Rectal smooth muscle tissue (tissue), 1 donor: ENCODE measurements around the gene CINP.

Experiments
- H3K27ac ChIP-seq: one replicate; pipeline ENCODE4 v1.7.0; 2013; ENCODE audit warnings: low read depth, low read length, inconsistent platforms
- H3K27me3 ChIP-seq: one replicate; pipeline ENCODE4 v1.7.0; 2013; ENCODE audit warnings: low read length; ENCODE audit not compliant: control insufficient read depth, insufficient read depth
- H3K36me3 ChIP-seq: one replicate; pipeline ENCODE4 v1.7.0; 2013; ENCODE audit warnings: low read length; ENCODE audit not compliant: control insufficient read depth, insufficient read depth
- H3K4me1 ChIP-seq: one replicate; pipeline ENCODE4 v1.7.0; 2013; ENCODE audit warnings: low read length; ENCODE audit not compliant: control insufficient read depth, insufficient read depth
- H3K4me3 ChIP-seq: one replicate; pipeline ENCODE4 v1.7.0; 2013; ENCODE audit warnings: low read length
- H3K9ac ChIP-seq: one replicate; pipeline ENCODE4 v1.7.0; 2013; ENCODE audit warnings: low read length

Gene CINP

DNA sequence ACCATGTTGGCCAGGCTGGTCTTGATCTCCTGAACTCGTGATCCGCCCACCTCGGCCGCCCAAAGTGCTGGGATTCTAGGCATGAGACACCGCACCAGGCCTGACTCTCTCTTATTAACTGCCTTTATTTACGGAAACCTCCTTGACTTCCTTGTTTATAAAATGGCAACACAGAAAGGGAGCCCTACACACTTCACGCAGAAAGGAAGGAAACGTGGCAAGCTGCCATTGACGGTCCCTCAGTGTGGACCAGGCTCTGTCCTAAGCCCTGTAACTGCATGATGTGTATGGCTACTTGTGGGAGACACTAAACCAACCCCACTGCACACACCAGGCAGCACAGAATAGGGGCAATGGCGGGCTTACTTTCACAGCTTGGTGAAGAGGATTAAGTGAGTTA, 11.7 kb downstream of the CINP start:
- Histone ChIP-seq H3K4me1 (no peaks in the 10 kb centered on the region), H3K9ac (no peak overlapping the region), H3K4me3 (no peak overlapping the region), H3K36me3 (peaks cover 24% of the 10 kb centered on the region), H3K27me3 (no peaks in the 10 kb centered on the region), H3K27ac (no peak overlapping the region)

DNA sequence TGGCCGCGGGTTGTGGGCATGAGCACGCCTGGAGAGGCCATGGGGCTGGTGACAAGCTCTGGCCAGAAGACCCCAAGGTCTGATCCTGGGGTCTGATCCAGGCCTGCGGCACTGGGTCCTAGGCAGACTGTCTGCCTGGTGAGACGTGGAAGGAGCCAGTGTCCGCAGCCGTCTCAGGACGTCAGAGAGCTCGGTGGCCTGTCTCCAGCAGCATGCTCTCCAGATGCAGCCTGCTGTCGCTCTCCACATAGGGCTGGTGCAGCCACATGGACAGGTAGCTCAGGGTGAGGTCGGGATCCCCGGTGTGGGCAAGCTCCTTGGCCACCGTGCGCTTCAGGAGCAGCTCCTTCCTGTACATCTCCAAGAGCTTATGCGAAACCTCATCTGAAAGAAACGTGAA, 14.3 kb downstream of the CINP start:
- Histone ChIP-seq H3K27ac (no peak overlapping the region), H3K27me3 (no peaks in the 10 kb centered on the region), H3K36me3 (peaks cover 26% of the 10 kb centered on the region), H3K9ac (no peak overlapping the region), H3K4me1 (no peaks in the 10 kb centered on the region), H3K4me3 (no peak overlapping the region)

DNA sequence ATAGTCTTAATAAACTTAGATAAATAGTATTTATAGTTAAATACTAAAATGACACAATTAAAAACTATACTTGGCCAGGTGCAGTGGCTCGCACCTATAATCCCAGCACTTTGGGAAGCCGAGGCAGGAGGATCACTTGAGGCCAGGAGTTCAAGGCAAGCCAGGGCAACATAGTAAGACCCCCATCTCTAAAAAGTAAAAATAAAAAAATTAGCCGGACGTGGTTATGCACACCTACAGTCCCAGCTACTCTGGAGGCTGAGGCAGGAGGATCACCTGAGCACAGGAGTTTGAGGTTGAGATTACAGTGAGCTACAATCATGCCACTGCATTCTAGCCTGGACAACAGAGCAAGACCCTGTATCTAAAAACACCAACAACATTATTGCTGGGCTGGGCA, 16.0 kb downstream of the CINP start:
- H3K9ac ChIP-seq = no peak overlapping the region
- no peaks in the 10 kb centered on the region for H3K27me3 ChIP-seq
- no peaks in the 10 kb centered on the region for H3K4me1 ChIP-seq
- H3K36me3 ChIP-seq = peaks cover 24% of the 10 kb centered on the region
- no peak overlapping the region for H3K4me3 ChIP-seq
- H3K27ac ChIP-seq = no peak overlapping the region

DNA sequence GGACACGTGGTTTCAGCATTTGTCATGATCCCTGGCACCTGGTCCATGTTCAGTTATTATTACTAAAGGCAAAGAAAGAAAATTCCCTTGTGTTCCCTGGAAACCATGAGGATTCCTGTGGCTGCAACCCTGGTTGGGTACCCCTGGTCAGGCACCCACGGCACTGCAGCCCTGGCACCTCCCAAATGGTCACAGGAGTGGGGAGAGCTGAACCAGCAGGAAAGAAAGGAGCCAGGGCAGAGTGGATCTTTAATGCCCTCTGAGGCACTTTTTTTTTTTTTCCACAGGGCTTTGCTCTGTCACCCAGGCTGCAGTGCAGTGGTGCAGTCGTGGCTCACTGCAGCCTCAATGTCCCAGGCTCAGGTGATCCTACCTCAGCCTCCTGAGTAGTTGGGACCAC, 17.5 kb downstream of the CINP start:
- Histone ChIP-seq H3K36me3 (peaks cover 30% of the 10 kb centered on the region), H3K27ac (no peak overlapping the region)

DNA sequence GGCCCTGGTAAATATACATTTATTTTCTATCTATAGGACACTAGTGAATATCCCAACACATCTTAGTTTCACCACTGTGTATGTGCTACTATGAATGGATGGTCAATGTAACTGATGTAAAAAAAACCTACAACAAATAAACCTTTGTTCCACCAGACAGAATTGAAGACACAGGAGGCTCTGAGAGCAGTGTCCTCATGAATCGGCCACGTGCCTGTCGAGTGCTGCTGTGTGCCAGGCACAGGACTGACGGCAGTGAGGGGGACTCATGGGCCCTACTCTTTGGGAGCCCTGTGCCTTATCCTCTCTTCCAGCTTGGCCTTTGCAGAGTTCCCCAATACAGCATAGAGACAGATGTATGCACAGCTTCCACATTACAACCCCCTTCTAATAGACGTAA, 18.2 kb downstream of the CINP start:
- Histone ChIP-seq H3K27me3 (no peaks in the 10 kb centered on the region), H3K4me3 (no peak overlapping the region), H3K36me3 (peaks cover 30% of the 10 kb centered on the region), H3K27ac (no peak overlapping the region), H3K9ac (no peak overlapping the region), H3K4me1 (no peaks in the 10 kb centered on the region)

More for the DNA sequence above, 17.5 kb downstream of the CINP start:
- no peak overlapping the region for H3K9ac ChIP-seq
- no peaks in the 10 kb centered on the region for H3K4me1 ChIP-seq
- H3K27me3 ChIP-seq = no peaks in the 10 kb centered on the region
- no peak overlapping the region for H3K4me3 ChIP-seq

DNA sequence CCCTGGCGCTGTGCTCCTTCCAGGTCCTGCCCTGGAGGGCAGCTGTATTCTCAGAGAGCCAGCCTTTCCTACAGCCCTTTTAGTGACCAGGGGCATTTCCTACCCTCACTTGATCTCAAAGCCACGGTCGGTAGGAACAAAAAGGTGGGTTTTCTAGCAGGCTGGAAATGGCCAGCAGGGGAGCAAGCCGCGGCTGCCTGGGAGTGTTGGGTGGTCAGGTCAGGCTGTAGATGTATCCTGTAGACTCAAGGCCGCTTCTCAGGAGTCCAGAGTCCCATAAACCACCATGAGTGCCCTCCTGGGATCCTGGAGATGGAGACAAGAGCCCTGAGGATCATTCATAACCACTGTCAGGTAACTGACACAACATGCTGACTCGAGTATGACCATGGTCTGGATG, 18.6 kb downstream of the CINP start:
- no peak overlapping the region for H3K27ac ChIP-seq
- no peaks in the 10 kb centered on the region for H3K4me1 ChIP-seq
- H3K4me3 ChIP-seq = no peak overlapping the region
- H3K27me3 ChIP-seq = no peaks in the 10 kb centered on the region
- H3K9ac ChIP-seq = no peak overlapping the region
- H3K36me3 ChIP-seq = peaks cover 31% of the 10 kb centered on the region

DNA sequence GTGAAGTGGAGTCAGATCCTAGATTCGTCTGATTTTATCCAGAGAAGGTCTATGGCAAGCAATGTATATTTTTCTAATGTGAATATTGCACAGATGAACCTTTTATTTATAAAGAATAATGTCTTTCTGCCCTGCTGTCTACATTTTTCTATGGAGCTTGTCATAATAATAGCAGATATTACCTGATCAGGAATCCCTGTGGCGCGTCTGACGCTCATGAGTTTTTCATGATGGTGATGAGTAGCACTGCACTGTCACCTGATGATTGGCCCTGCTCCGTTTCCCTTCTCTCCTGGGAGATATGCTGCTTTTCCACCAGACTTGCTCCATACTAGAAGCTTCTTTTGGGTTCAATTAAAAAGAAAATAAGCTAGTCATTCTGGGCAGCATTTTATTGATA, 20.5 kb downstream of the CINP start:
- Histone ChIP-seq H3K36me3 (peaks cover 30% of the 10 kb centered on the region), H3K4me1 (no peaks in the 10 kb centered on the region), H3K27ac (no peak overlapping the region), H3K4me3 (no peak overlapping the region), H3K9ac (no peak overlapping the region), H3K27me3 (no peaks in the 10 kb centered on the region)

DNA sequence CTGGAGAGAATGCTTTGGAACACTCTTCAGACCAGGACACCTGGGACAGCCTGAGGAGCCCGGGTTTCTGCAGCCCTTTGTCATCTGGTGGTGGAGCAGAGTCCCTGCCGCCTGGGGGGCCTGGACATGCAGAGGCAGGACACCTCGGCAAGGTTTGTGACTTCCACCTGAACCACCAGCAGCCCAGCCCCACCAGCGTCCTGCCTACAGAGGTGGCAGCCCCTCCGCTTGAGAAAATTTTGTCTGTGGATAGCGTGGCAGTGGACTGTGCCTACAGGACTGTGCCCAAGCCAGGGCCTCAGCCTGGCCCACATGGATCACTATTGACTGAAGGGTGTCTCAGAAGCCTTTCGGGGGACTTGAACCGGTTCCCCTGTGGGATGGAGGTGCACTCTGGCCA, 21.1 kb downstream of the CINP start:
- no peak overlapping the region for H3K9ac ChIP-seq
- no peak overlapping the region for H3K27ac ChIP-seq
- no peaks in the 10 kb centered on the region for H3K27me3 ChIP-seq
- no peaks in the 10 kb centered on the region for H3K4me1 ChIP-seq
- peaks cover 31% of the 10 kb centered on the region for H3K36me3 ChIP-seq
- H3K4me3 ChIP-seq = no peak overlapping the region

DNA sequence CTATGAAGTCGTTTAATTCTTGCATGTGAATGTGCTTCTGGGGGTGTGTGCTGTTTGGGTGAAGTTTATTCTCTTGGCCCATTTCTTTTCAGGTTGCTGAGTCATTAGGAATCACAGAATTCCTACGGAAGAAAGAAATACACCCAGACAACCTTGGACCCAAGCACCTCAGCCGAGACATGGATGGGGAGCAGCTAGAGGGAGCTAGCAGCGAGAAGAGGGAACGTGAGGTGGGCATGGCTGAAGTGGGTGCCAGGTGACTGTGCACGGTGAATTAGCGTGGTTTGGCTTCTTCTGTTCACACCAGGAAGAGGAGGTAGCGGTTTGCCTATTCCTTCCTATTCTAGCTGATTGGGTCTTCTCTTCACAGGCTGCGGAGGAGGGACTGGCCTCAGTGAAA, 24.0 kb downstream of the CINP start:
- no peaks in the 10 kb centered on the region for H3K4me1 ChIP-seq
- H3K27ac ChIP-seq = no peak overlapping the region
- H3K27me3 ChIP-seq = no peaks in the 10 kb centered on the region
- no peak overlapping the region for H3K9ac ChIP-seq
- H3K36me3 ChIP-seq = peaks cover 30% of the 10 kb centered on the region
- no peak overlapping the region for H3K4me3 ChIP-seq

DNA sequence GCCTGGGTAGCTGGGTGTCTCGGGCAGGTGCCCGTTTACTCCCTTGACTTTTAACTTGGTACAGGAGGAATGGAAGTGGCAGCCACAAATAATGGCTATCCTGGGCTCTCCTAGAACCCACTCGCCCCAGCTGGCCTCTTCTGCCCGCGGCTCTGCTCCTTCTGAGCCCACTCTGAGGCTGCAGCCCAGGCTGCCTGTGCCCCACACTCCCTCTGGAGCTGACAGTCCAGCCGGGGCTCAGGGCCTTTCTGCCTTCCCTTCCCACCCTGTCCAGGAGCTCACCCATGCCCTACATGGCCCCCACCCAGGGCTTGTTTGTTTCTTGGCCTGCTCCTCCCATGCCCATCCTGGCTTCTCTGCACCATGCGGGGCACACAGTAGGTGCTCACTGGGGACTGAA, 27.5 kb downstream of the CINP start:
- Histone ChIP-seq H3K4me3 (no peak overlapping the region), H3K9ac (no peak overlapping the region), H3K27me3 (no peaks in the 10 kb centered on the region), H3K36me3 (peaks cover 16% of the 10 kb centered on the region), H3K4me1 (no peaks in the 10 kb centered on the region), H3K27ac (no peak overlapping the region)

DNA sequence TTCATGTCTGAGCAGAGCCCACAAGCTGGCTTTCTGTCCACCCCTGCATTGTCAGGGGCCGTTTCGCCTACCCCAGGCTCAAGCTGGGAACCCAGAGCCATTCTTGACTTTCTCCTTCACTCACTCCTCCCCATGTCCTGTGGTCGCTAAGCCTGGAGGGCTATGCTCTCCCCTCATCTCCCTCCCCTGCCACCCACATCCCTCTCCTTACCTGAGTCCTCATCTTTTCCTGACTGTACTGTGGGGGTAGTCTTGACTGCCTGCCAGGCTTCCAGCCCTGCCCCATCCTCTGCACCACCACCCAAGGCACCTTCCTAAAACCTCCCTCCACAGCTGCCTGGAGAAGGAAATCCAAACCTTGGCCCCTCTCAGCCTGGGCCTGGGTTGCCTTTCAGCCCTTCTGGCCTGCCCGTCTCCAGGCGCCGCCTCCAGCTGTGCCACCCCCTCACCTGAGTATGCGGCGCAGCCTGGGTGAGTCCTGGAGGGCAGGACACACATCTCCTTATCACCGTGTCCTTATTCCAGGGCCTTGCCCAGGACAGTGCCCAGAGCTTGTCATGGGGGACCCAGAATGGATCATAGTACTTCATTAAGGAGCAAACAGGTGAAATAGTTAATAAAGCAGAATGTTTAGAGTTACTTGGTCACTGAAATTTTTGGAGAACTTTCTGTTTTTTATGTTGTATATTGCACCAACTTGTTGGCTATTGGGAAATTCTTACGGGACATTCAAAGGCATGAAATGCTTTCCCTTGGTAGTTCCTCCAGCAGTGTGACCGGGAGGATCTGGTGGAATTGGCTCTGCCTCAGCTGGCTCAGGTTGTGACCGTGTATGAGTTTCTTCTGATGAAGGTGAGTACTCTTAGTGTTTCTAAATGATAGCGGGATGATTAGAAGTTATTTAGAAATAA, 28.6 kb downstream of the CINP start:
- H3K4me1 ChIP-seq = no peaks in the 10 kb centered on the region
- H3K27ac ChIP-seq = no peak overlapping the region
- no peak overlapping the region for H3K4me3 ChIP-seq
- no peak overlapping the region for H3K9ac ChIP-seq
- H3K27me3 ChIP-seq = no peaks in the 10 kb centered on the region
- peaks cover 15% of the 10 kb centered on the region for H3K36me3 ChIP-seq

DNA sequence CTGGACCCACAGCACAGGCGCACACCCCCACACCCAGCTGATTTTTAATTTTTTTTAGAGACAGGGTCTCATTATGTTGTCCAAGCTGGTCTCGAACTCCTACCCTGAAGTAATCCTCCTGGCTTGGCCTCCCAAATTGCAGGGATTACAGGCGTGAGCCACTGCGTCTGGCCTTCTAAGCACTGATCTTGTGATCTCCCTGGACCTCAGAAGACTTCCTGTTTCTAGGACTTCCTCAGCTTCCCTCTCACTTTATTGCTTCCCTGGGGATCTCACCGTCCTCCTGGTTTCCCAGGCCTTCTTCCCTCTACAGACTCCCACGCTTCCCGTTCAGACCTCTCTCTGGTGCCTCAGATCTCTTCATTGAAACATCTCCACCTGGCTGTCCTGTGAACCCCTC, 29.3 kb downstream of the CINP start:
- H3K27me3 ChIP-seq = no peaks in the 10 kb centered on the region
- peaks cover 11% of the 10 kb centered on the region for H3K36me3 ChIP-seq
- H3K4me1 ChIP-seq = no peaks in the 10 kb centered on the region

DNA sequence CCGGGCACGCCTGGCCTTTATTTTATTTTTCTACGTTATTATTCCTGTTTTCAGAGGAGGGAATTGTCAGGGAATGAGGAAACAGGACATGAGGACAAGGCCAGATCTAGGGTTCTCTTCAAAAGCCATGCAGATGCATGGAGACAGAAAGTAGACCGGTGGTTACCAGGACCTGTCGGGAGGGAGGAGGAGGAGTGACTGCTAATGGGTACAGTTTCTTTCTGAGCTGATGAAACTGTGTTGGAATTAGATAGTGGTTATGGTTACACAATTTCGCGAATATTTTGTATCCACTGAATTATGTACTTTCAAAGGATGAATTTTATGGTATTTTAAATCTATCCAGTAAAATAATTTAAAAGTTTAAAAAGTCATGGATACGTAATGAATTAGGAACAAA, 31.9 kb downstream of the CINP start:
- Histone ChIP-seq H3K27me3 (no peaks in the 10 kb centered on the region), H3K4me1 (no peaks in the 10 kb centered on the region), H3K36me3 (peaks cover 15% of the 10 kb centered on the region), H3K9ac (no peak overlapping the region), H3K27ac (no peak overlapping the region), H3K4me3 (no peak overlapping the region)

More for the DNA sequence above, 29.3 kb downstream of the CINP start:
- Histone ChIP-seq H3K27ac (no peak overlapping the region), H3K9ac (no peak overlapping the region), H3K4me3 (no peak overlapping the region)
